ENCODE data around the gene LAMA4.

Gene LAMA4

DNA sequence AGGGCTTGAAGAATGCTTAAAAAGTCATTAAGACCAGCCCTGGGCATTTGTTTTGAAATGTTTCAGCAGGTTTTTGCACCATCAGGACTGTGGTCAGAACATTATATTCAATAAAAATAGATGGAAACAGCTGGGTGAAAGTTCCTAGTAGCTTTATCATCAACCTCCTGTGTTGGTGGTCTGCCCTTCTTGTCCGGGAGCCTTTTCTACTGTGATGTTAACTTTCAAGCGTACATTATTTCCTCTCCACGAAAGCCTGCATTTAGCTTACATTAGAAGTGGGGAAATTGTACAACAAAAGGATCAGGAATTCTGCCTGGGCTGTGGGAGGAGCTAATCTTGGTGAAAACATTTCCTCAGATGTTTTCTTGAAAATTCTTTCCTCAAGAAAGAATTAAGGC is 71.1 kb downstream of the LAMA4 start:
- TF ChIP-seq NFIC (IDR thresholded peaks at IDR 0.05) (no peak), YY1 (IDR thresholded peaks at IDR 0.05; ENCODE audit: low read depth) (no peak), RAD21 (IDR thresholded peaks at IDR 0.05; ENCODE audit: low read depth) (no peak), TAF1 (IDR thresholded peaks at IDR 0.05; ENCODE audit: low read depth) (no peak), CREB1 (IDR thresholded peaks at IDR 0.05; ENCODE audit: low read depth) (no peak)
- TF ChIP-seq, protein P1, sequence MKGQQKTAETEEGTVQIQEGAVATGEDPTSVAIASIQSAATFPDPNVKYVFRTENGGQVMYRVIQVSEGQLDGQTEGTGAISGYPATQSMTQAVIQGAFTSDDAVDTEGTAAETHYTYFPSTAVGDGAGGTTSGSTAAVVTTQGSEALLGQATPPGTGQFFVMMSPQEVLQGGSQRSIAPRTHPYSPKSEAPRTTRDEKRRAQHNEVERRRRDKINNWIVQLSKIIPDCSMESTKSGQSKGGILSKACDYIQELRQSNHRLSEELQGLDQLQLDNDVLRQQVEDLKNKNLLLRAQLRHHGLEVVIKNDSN (IDR thresholded peaks at IDR 0.05) = no peak

- no peak for TF ChIP-seq ZBTB7A (IDR thresholded peaks at IDR 0.05; ENCODE audit: low read depth)
- TF ChIP-seq, protein P1 (IDR thresholded peaks at IDR 0.05) = no peak
- TF ChIP-seq EGR1 (IDR thresholded peaks at IDR 0.05) = no peak
- TF ChIP-seq, protein P2, sequence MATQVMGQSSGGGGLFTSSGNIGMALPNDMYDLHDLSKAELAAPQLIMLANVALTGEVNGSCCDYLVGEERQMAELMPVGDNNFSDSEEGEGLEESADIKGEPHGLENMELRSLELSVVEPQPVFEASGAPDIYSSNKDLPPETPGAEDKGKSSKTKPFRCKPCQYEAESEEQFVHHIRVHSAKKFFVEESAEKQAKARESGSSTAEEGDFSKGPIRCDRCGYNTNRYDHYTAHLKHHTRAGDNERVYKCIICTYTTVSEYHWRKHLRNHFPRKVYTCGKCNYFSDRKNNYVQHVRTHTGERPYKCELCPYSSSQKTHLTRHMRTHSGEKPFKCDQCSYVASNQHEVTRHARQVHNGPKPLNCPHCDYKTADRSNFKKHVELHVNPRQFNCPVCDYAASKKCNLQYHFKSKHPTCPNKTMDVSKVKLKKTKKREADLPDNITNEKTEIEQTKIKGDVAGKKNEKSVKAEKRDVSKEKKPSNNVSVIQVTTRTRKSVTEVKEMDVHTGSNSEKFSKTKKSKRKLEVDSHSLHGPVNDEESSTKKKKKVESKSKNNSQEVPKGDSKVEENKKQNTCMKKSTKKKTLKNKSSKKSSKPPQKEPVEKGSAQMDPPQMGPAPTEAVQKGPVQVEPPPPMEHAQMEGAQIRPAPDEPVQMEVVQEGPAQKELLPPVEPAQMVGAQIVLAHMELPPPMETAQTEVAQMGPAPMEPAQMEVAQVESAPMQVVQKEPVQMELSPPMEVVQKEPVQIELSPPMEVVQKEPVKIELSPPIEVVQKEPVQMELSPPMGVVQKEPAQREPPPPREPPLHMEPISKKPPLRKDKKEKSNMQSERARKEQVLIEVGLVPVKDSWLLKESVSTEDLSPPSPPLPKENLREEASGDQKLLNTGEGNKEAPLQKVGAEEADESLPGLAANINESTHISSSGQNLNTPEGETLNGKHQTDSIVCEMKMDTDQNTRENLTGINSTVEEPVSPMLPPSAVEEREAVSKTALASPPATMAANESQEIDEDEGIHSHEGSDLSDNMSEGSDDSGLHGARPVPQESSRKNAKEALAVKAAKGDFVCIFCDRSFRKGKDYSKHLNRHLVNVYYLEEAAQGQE (IDR thresholded peaks at IDR 0.05; ENCODE audit: low read depth) = no peak
- no peak for TF ChIP-seq CEBPB (IDR thresholded peaks at IDR 0.05)
- TF ChIP-seq RAD21 (IDR thresholded peaks at IDR 0.05; ENCODE audit: low read depth) = no peak
- TF ChIP-seq NFIC (IDR thresholded peaks at IDR 0.05) = no peak
- TF ChIP-seq TAF1 (IDR thresholded peaks at IDR 0.05; ENCODE audit: low read depth) = no peak
- no peak for TF ChIP-seq EP300 (IDR thresholded peaks at IDR 0.05; ENCODE audit: borderline replicate concordance)
- TF ChIP-seq FOXM1 (IDR thresholded peaks at IDR 0.05; ENCODE audit: borderline replicate concordance, low read depth) = no peak
- TF ChIP-seq CREB1 (IDR thresholded peaks at IDR 0.05; ENCODE audit: low read depth) = no peak
Observed at GRCh38 chr6:112181130-112181529, 73.2 kb downstream of the LAMA4 start.

DNA sequence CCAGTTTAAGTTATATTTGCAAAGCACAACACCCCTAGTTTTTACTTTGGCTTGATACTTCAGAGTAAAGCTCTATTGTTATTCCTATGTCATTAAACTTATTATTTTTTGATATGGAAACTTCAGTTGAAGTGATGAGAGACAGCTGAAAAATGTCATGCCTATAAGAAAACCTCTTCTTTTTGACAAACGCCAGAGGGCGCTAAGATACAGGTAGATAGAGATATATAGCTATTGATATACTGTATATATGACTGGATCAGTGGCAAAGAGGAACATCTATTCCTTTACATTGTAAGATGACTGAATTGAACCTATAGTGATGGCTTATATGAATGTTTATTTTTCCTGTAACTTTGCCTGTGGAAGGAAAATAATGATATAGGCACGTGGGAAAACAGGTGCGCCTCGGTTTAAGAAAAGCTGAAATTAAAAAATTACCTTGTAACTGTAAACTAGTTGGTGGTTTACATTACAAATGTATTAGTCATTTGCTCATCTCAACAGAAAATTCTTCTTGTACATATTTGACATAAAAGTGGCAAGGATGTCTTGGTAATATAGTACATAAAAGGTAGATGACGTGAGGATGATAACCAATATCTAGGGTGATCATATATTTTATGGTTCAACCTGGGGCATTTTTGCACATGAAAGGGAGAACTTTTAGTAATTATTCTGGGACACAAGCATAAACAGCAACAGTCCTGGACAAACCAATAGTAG is 74.1 kb downstream of the LAMA4 start:
- TF ChIP-seq RAD21 (IDR thresholded peaks at IDR 0.05; ENCODE audit: low read depth) = peak; percentile 92
- no peak for TF ChIP-seq EP300 (IDR thresholded peaks at IDR 0.05; ENCODE audit: borderline replicate concordance)
- no peak for TF ChIP-seq TAF1 (IDR thresholded peaks at IDR 0.05; ENCODE audit: low read depth)
- TF ChIP-seq YY1 (IDR thresholded peaks at IDR 0.05; ENCODE audit: low read depth) = no peak
- no peak for TF ChIP-seq EGR1 (IDR thresholded peaks at IDR 0.05)
- TF ChIP-seq, protein P1 (IDR thresholded peaks at IDR 0.05) = no peak

DNA sequence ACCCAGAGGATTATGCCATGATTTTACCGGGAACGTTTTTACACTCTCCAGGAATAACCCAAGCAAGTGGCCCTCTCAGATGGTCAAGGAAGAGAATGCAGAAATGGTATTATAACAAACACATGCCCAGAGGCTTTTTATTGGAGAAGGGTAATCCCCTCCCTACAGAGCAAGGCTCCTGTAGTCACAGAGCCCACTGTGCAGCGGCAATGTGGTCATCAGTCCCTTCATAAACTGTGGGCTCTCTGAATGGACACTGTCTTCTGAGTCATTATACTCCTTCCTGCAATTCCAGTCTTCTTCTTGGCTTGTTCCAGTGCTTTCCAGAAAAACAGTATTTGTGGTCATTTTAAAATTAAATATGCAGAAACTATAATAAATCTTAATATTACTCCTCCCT is 74.7 kb downstream of the LAMA4 start:
- no peak for TF ChIP-seq TAF1 (IDR thresholded peaks at IDR 0.05; ENCODE audit: low read depth)
- no peak for TF ChIP-seq FOXM1 (IDR thresholded peaks at IDR 0.05; ENCODE audit: borderline replicate concordance, low read depth)
- TF ChIP-seq ZBTB7A (IDR thresholded peaks at IDR 0.05; ENCODE audit: low read depth) = no peak
- TF ChIP-seq, protein P2 (IDR thresholded peaks at IDR 0.05; ENCODE audit: low read depth) = no peak
- TF ChIP-seq, protein P1 (IDR thresholded peaks at IDR 0.05) = no peak
- no peak for TF ChIP-seq YY1 (IDR thresholded peaks at IDR 0.05; ENCODE audit: low read depth)
- TF ChIP-seq RAD21 (IDR thresholded peaks at IDR 0.05; ENCODE audit: low read depth) = no peak
- TF ChIP-seq TCF12 (IDR thresholded peaks at IDR 0.05; ENCODE audit: low read depth) = no peak

DNA sequence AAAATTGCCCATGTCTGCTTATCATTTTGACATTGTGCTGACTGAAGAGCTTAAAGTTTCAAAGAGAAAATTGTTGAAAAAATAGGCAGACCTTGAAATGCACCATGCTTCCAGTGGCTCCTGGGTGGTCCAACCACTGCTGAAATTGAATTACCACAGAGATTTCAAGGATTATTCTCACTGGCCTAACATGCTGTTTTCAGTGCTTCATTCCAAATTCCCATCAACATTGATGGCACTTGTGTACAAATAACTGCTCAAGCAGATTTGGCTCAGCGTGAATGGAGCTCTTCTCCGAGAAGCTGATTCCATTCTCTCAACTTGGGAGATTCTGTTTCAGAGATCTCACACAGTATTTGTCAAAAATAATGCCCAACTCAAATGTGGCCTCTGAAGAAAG is 75.5 kb downstream of the LAMA4 start:
- TF ChIP-seq TEAD4 (IDR thresholded peaks at IDR 0.05) (no peak), ZBTB7A (IDR thresholded peaks at IDR 0.05; ENCODE audit: low read depth) (no peak), CEBPB (IDR thresholded peaks at IDR 0.05) (no peak), YY1 (IDR thresholded peaks at IDR 0.05; ENCODE audit: low read depth) (no peak), RAD21 (IDR thresholded peaks at IDR 0.05; ENCODE audit: low read depth) (no peak), EP300 (IDR thresholded peaks at IDR 0.05; ENCODE audit: borderline replicate concordance) (no peak), NFIC (IDR thresholded peaks at IDR 0.05) (no peak)

- TF ChIP-seq TAF1 (IDR thresholded peaks at IDR 0.05; ENCODE audit: low read depth) (no peak), TEAD4 (IDR thresholded peaks at IDR 0.05) (no peak), CEBPB (IDR thresholded peaks at IDR 0.05) (no peak), MAX (IDR thresholded peaks at IDR 0.05) (no peak), TCF12 (IDR thresholded peaks at IDR 0.05; ENCODE audit: low read depth) (no peak), CREB1 (IDR thresholded peaks at IDR 0.05; ENCODE audit: low read depth) (no peak), NFIC (IDR thresholded peaks at IDR 0.05) (no peak), FOXM1 (IDR thresholded peaks at IDR 0.05; ENCODE audit: borderline replicate concordance, low read depth) (no peak), EP300 (IDR thresholded peaks at IDR 0.05; ENCODE audit: borderline replicate concordance) (no peak), ZBTB7A (IDR thresholded peaks at IDR 0.05; ENCODE audit: low read depth) (no peak), RAD21 (IDR thresholded peaks at IDR 0.05; ENCODE audit: low read depth) (no peak)
- TF ChIP-seq, protein P2 (IDR thresholded peaks at IDR 0.05; ENCODE audit: low read depth) = no peak
Observed at GRCh38 chr6:112177092-112177491, 77.3 kb downstream of the LAMA4 start.
